ENCODE measurements around the gene S100Z. TPM values are rescaled to one million over a fixed set of nuclear protein-coding genes. Genes with fewer than 3 reads are reported as not detected.
A peak's percentile ranks its signal among the peaks of the same experiment; 100 is the strongest.
"Not testable (repeated sequence)": the region's sequence is repeated elsewhere in the genome, so short reads cannot be mapped to it uniquely, and the experiment has no call there.

Gene S100Z
- total and polyA plus RNA-seq, 2 experiments from 2014 or later, result not detected

GRCh38 chr5:76809141-76809540 lies 40.7 kb upstream of the S100Z start:
- Histone ChIP-seq H3F3A (ENCODE audit: insufficient read depth) (peaks cover 28% of the 10 kb centered on the region), H4K20me1 (ENCODE audit: insufficient read depth) (no peaks in the 10 kb centered on the region), H3K9ac (no peak overlapping the region), H3K9me3 (ENCODE audit: low read depth) (no peaks in the 10 kb centered on the region), H3K9me2 (ENCODE audit: insufficient read depth) (no peaks in the 10 kb centered on the region), H3K27me3 (replicated peaks; ENCODE audit: insufficient read depth) (no peaks in the 10 kb centered on the region), H3K4me1 (ENCODE audit: insufficient read depth) (peaks cover 30% of the 10 kb centered on the region), H3K4me2 (ENCODE audit: unreplicated experiment) (no peak overlapping the region), H3K79me2 (ENCODE audit: insufficient read depth) (no peaks in the 10 kb centered on the region), H3K27ac (no peak overlapping the region), H3K4me3 (no peak overlapping the region), H3K36me3 (ENCODE audit: low read depth) (no peaks in the 10 kb centered on the region), H2AFZ (no peak overlapping the region)
- no peak for DNase-seq
- no peak for TF ChIP-seq EZH2 (IDR thresholded peaks at IDR 0.05; ENCODE audit: insufficient read depth, poor library complexity, severe bottlenecking)
- TF ChIP-seq EZH2phosphoT487 (IDR thresholded peaks at IDR 0.05; ENCODE audit: insufficient read depth, low read depth), result no peak
- in situ Hi-C loops (cut with MboI), result no loop called here
- WGBS, 2 experiments (ENCODE audit: low coverage in 1 of 2, low lambda C conversion rate in 2 of 2, missing lambda C conversion rate in 2 of 2), result 96 to 98% methylated on average over 4 of the region's 4 CpGs

GRCh38 chr5:76810236-76810635 lies 39.6 kb upstream of the S100Z start:
- no peak overlapping the region for H3K4me3 ChIP-seq
- peaks cover 32% of the 10 kb centered on the region for H3F3A ChIP-seq (ENCODE audit: insufficient read depth)
- no peaks in the 10 kb centered on the region for H3K27me3 ChIP-seq (replicated peaks; ENCODE audit: insufficient read depth)
- H3K4me2 ChIP-seq (ENCODE audit: unreplicated experiment), result no peak overlapping the region
- DNase-seq, result no peak
- no peaks in the 10 kb centered on the region for H3K36me3 ChIP-seq (ENCODE audit: low read depth)
- H3K9me3 ChIP-seq (ENCODE audit: low read depth), result no peaks in the 10 kb centered on the region
- H3K9me2 ChIP-seq (ENCODE audit: insufficient read depth), result no peaks in the 10 kb centered on the region
- H4K20me1 ChIP-seq (ENCODE audit: insufficient read depth), result no peaks in the 10 kb centered on the region
- TF ChIP-seq EZH2phosphoT487 (IDR thresholded peaks at IDR 0.05; ENCODE audit: insufficient read depth, low read depth), result no peak
- no peak for TF ChIP-seq EZH2 (IDR thresholded peaks at IDR 0.05; ENCODE audit: insufficient read depth, poor library complexity, severe bottlenecking)
- no peak overlapping the region for H2AFZ ChIP-seq
- peaks cover 39% of the 10 kb centered on the region for H3K4me1 ChIP-seq (ENCODE audit: insufficient read depth)
- no peaks in the 10 kb centered on the region for H3K79me2 ChIP-seq (ENCODE audit: insufficient read depth)
- 96 to 98% methylated on average over 6 of the region's 6 CpGs for whole genome bisulfite sequencing, 2 experiments (ENCODE audit: low coverage in 1 of 2, low lambda C conversion rate in 2 of 2, missing lambda C conversion rate in 2 of 2)
- in situ Hi-C loops (cut with MboI), result no loop called here
- H3K9ac ChIP-seq, result no peak overlapping the region
- H3K27ac ChIP-seq, result no peak overlapping the region

DNA sequence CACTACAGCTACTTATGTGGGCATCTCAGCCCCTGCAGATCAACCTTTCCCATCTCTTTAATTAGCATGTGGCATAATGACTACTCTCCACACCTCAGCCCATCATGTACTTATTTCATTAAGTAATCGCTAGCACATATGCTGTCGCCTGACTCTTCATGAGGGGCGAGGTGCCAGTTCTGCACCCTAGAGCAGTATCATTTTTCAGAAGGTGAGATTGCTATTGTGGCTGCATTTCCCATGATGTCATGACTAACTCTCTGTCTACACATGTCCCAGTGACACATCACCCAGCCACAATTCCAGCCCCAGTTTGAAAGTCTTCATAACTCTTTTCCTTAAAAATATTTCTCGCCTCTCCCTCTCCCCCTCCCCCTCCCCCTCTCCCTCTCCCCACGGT lies 38.6 kb upstream of the S100Z start:
- Histone ChIP-seq H3K4me3 (no peak overlapping the region), H3K27ac (no peak overlapping the region), H3K4me1 (ENCODE audit: insufficient read depth) (peaks cover 43% of the 10 kb centered on the region), H3K27me3 (replicated peaks; ENCODE audit: insufficient read depth) (no peaks in the 10 kb centered on the region), H3K36me3 (ENCODE audit: low read depth) (no peaks in the 10 kb centered on the region), H3K4me2 (ENCODE audit: unreplicated experiment) (no peak overlapping the region), H3F3A (ENCODE audit: insufficient read depth) (peaks cover 35% of the 10 kb centered on the region), H3K79me2 (ENCODE audit: insufficient read depth) (no peaks in the 10 kb centered on the region), H4K20me1 (ENCODE audit: insufficient read depth) (no peaks in the 10 kb centered on the region), H3K9ac (no peak overlapping the region), H3K9me3 (ENCODE audit: low read depth) (no peaks in the 10 kb centered on the region), H3K9me2 (ENCODE audit: insufficient read depth) (no peaks in the 10 kb centered on the region), H2AFZ (no peak overlapping the region)
- peak; percentile 70 for DNase-seq
- in situ Hi-C loops (cut with MboI), result no loop called here
- 67 to 79% methylated on average over 3 to 5 of the region's 5 CpGs for WGBS, 2 experiments (ENCODE audit: low coverage in 1 of 2, low lambda C conversion rate in 2 of 2, missing lambda C conversion rate in 2 of 2)
- TF ChIP-seq EZH2 (IDR thresholded peaks at IDR 0.05; ENCODE audit: insufficient read depth, poor library complexity, severe bottlenecking) (no peak), EZH2phosphoT487 (IDR thresholded peaks at IDR 0.05; ENCODE audit: insufficient read depth, low read depth) (no peak)

DNA sequence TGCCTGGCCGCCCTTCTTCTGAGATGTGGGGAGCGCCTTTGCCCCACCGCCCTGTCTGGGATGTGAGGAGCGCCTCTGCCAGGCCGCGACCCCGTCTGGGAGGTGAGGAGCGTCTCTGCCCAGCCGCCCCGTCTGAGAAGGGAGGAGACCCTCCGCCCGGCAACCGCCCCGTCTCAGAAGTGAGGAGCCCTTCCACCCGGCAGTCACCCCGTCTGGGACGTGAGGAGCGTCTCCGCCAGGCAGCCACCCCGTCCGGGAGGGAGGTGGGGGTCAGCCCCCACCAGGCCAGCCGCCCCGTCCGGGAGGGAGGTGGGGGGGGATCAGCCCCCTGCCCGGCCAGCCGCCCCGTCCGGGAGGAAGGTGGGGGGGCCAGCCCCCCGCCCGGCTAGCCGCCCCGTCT lies 37.6 kb upstream of the S100Z start:
- peaks cover 44% of the 10 kb centered on the region for H3K4me1 ChIP-seq (ENCODE audit: insufficient read depth)
- DNase-seq; H3K27me3 ChIP-seq (replicated peaks; ENCODE audit: insufficient read depth); in situ Hi-C loops (cut with MboI); H4K20me1 ChIP-seq (ENCODE audit: insufficient read depth); H3K9me2 ChIP-seq (ENCODE audit: insufficient read depth); H3K79me2 ChIP-seq (ENCODE audit: insufficient read depth); H3K9ac ChIP-seq; H3K36me3 ChIP-seq (ENCODE audit: low read depth); H3K4me3 ChIP-seq; H2AFZ ChIP-seq; H3K9me3 ChIP-seq (ENCODE audit: low read depth); H3K27ac ChIP-seq; H3K4me2 ChIP-seq (ENCODE audit: unreplicated experiment): not testable (repeated sequence)
- peaks cover 38% of the 10 kb centered on the region for H3F3A ChIP-seq (ENCODE audit: insufficient read depth)
- WGBS, 2 experiments (ENCODE audit: low coverage in 1 of 2, low lambda C conversion rate in 2 of 2, missing lambda C conversion rate in 2 of 2), result 95% methylated on average over 27 of the region's 32 CpGs; no CpG with 5 or more reads in 1 of the 2 experiments

- Histone ChIP-seq H3K9me2 (ENCODE audit: insufficient read depth) (no peaks in the 10 kb centered on the region), H3K4me1 (ENCODE audit: insufficient read depth) (peaks cover 38% of the 10 kb centered on the region), H3K27me3 (replicated peaks; ENCODE audit: insufficient read depth) (no peaks in the 10 kb centered on the region), H3K9me3 (ENCODE audit: low read depth) (no peaks in the 10 kb centered on the region), H3F3A (ENCODE audit: insufficient read depth) (peaks cover 39% of the 10 kb centered on the region), H3K36me3 (ENCODE audit: low read depth) (no peaks in the 10 kb centered on the region), H3K27ac (peak overlapping the region; percentile 32), H2AFZ (no peak overlapping the region), H3K9ac (no peak overlapping the region), H3K4me3 (no peak overlapping the region), H4K20me1 (ENCODE audit: insufficient read depth) (no peaks in the 10 kb centered on the region), H3K79me2 (ENCODE audit: insufficient read depth) (no peaks in the 10 kb centered on the region), H3K4me2 (ENCODE audit: unreplicated experiment) (peak overlapping the region; percentile 27)
- in situ Hi-C loops (cut with MboI), result no loop called here
- TF ChIP-seq EZH2phosphoT487 (IDR thresholded peaks at IDR 0.05; ENCODE audit: insufficient read depth, low read depth), result no peak
- TF ChIP-seq EZH2 (IDR thresholded peaks at IDR 0.05; ENCODE audit: insufficient read depth, poor library complexity, severe bottlenecking), result no peak
- WGBS, 2 experiments (ENCODE audit: low coverage in 1 of 2, low lambda C conversion rate in 2 of 2, missing lambda C conversion rate in 2 of 2), result 17 to 20% methylated on average over 4 of the region's 4 CpGs
- DNase-seq, result peak; percentile 94
Observed at GRCh38 chr5:76813982-76814562, 35.7 kb upstream of the S100Z start.
